Measurements from ENCODE around the gene ZBTB12. TPM values are rescaled to one million over a fixed set of nuclear protein-coding genes. Genes with fewer than 3 reads are reported as not detected.

Gene ZBTB12
- total and polyA plus RNA-seq, 8 donors, result 0.43 to 6.4 (median 1.8) TPM

GRCh38 chr6:31876357-31876756 is 25.5 kb downstream of the ZBTB12 start:
- no peak for TF ChIP-seq CTCF (IDR thresholded peaks at IDR 0.05)
- TF ChIP-seq POLR2A (IDR thresholded peaks at IDR 0.05), result no peak
- TF ChIP-seq POLR2AphosphoS5 (IDR thresholded peaks at IDR 0.05), result no peak
- TF ChIP-seq EP300 (IDR thresholded peaks at IDR 0.05), result no peak
- Histone ChIP-seq H3K36me3 (peaks cover 21 to 60% (median 34%) of the 10 kb centered on the region in 4 donors), H3K27ac (peak overlapping the region in 4 of 5 donors; percentile 87 to 95 (median 93)), H3K27me3 (no peaks in the 10 kb centered on the region), H3K9me3 (no peaks in the 10 kb centered on the region), H3K4me1 (peaks cover 17 to 44% (median 28%) of the 10 kb centered on the region in 4 donors), H3K4me3 (peak overlapping the region in 3 of 4 donors; percentile 36 to 59 (median 53))
- DNase-seq, result no peak
- intact Hi-C loops (cut with DNase I; ENCODE audit: low total_unique reads), result no loop called here
- WGBS, 5 donors, result 78 to 92% (median 86%) methylated on average over 7 of the region's 7 CpGs

GRCh38 chr6:31875877-31876276 is 26.0 kb downstream of the ZBTB12 start:
- 58 to 70% (median 61%) methylated on average over 5 of the region's 5 CpGs for WGBS, 5 donors
- DNase-seq, result no peak
- no peaks in the 10 kb centered on the region for H3K9me3 ChIP-seq
- H3K36me3 ChIP-seq, result peaks cover 21 to 60% (median 33%) of the 10 kb centered on the region in 4 donors
- peak overlapping the region; percentile 7 to 94 (median 87) for H3K27ac ChIP-seq
- TF ChIP-seq CTCF (IDR thresholded peaks at IDR 0.05) (no peak), EP300 (IDR thresholded peaks at IDR 0.05) (no peak), POLR2AphosphoS5 (IDR thresholded peaks at IDR 0.05) (no peak), POLR2A (IDR thresholded peaks at IDR 0.05) (no peak)
- H3K4me3 ChIP-seq, result peak overlapping the region in 2 of 4 donors; percentile 36 to 59
- H3K4me1 ChIP-seq, result peaks cover 17 to 44% (median 28%) of the 10 kb centered on the region in 4 donors
- H3K27me3 ChIP-seq, result no peaks in the 10 kb centered on the region
- intact Hi-C loops (cut with DNase I; ENCODE audit: low total_unique reads), result no loop called here

- no peaks in the 10 kb centered on the region for H3K27me3 ChIP-seq
- intact Hi-C loops (cut with DNase I; ENCODE audit: low total_unique reads), result no loop called here
- TF ChIP-seq CTCF (IDR thresholded peaks at IDR 0.05), result no peak
- TF ChIP-seq POLR2AphosphoS5 (IDR thresholded peaks at IDR 0.05), result no peak
- peaks cover 18 to 59% (median 31%) of the 10 kb centered on the region in 4 donors for H3K36me3 ChIP-seq
- WGBS, 5 donors, result 35 to 61% (median 43%) methylated on average over 5 of the region's 5 CpGs
- H3K9me3 ChIP-seq, result no peaks in the 10 kb centered on the region
- DNase-seq, result no peak
- peak overlapping the region; percentile 21 to 94 (median 62) for H3K27ac ChIP-seq
- H3K4me1 ChIP-seq, result peaks cover 17 to 38% (median 24%) of the 10 kb centered on the region in 4 donors
- H3K4me3 ChIP-seq, result no peak overlapping the region
These were observed 26.9 kb downstream of the ZBTB12 start for GRCh38 chr6:31874836-31875572.

GRCh38 chr6:31874084-31874670 is 27.7 kb downstream of the ZBTB12 start:
- Histone ChIP-seq H3K36me3 (peaks cover 13 to 59% (median 29%) of the 10 kb centered on the region in 4 donors), H3K4me1 (peaks cover 17 to 29% (median 18%) of the 10 kb centered on the region in 4 donors), H3K9me3 (no peaks in the 10 kb centered on the region), H3K4me3 (no peak overlapping the region), H3K27ac (peak overlapping the region in 3 of 5 donors; percentile 3 to 62 (median 47)), H3K27me3 (no peaks in the 10 kb centered on the region)
- peak in 1 of 2 donors; percentile 64 for DNase-seq
- intact Hi-C loops (cut with DNase I; ENCODE audit: low total_unique reads), result no loop called here
- TF ChIP-seq CTCF (IDR thresholded peaks at IDR 0.05), result no peak
- no peak for TF ChIP-seq POLR2A (IDR thresholded peaks at IDR 0.05)
- no peak for TF ChIP-seq POLR2AphosphoS5 (IDR thresholded peaks at IDR 0.05)
- TF ChIP-seq EP300 (IDR thresholded peaks at IDR 0.05), result no peak
- WGBS, 5 donors, result 51 to 75% (median 56%) methylated on average over 4 of the region's 4 CpGs

Data from stomach (tissue), 9 donors.